ENCODE measurements around the gene FOXC1.

FOXC1 gene

GRCh38 chr6:1598886-1599285, 10.8 kb upstream of the FOXC1 start:
- no peak for DNase-seq (ENCODE audit: low read depth)
- no peak overlapping the region for H3K4me3 ChIP-seq (ENCODE audit: low read length)
- no peak for TF ChIP-seq CTCF (conservative IDR thresholded peaks at IDR 0.05; ENCODE audit: low read length)

- no peak for TF ChIP-seq CTCF (conservative IDR thresholded peaks at IDR 0.05; ENCODE audit: low read length)
- DNase-seq (ENCODE audit: low read depth) = no peak
Observed at GRCh38 chr6:1599469-1599868, 10.2 kb upstream of the FOXC1 start.

GRCh38 chr6:1600063-1600763, 9.5 kb upstream of the FOXC1 start:
- no peak overlapping the region for H3K4me3 ChIP-seq (ENCODE audit: low read length)
- TF ChIP-seq CTCF (conservative IDR thresholded peaks at IDR 0.05; ENCODE audit: low read length) = no peak

More at GRCh38 chr6:1599469-1599868, 10.2 kb upstream of the FOXC1 start:
- no peak overlapping the region for H3K4me3 ChIP-seq (ENCODE audit: low read length)

GRCh38 chr6:1600764-1601157, 9.0 kb upstream of the FOXC1 start:
- no peak for DNase-seq (ENCODE audit: low read depth)
- H3K4me3 ChIP-seq (ENCODE audit: low read length) = no peak overlapping the region
- TF ChIP-seq CTCF (conservative IDR thresholded peaks at IDR 0.05; ENCODE audit: low read length) = no peak

More at GRCh38 chr6:1600063-1600763, 9.5 kb upstream of the FOXC1 start:
- DNase-seq (ENCODE audit: low read depth) = no peak

GRCh38 chr6:1601158-1602048, 8.3 kb upstream of the FOXC1 start:
- no peak for TF ChIP-seq CTCF (conservative IDR thresholded peaks at IDR 0.05; ENCODE audit: low read length)
- DNase-seq (ENCODE audit: low read depth) = no peak
- H3K4me3 ChIP-seq (ENCODE audit: low read length) = no peak overlapping the region

- no peak for TF ChIP-seq CTCF (conservative IDR thresholded peaks at IDR 0.05; ENCODE audit: low read length)
- DNase-seq (ENCODE audit: low read depth) = no peak
- no peak overlapping the region for H3K4me3 ChIP-seq (ENCODE audit: low read length)
Observed at GRCh38 chr6:1602049-1602713, 7.5 kb upstream of the FOXC1 start.
